Muscle layer of colon (tissue), 2 donors: ENCODE measurements around the gene TMC2.

Experiments
- H3K27ac ChIP-seq: one replicate; pipeline ENCODE4 v1.7.0; 2013; ENCODE audit warnings: low read depth, mild to moderate bottlenecking, low read length, moderate library complexity
- H3K27me3 ChIP-seq, 2 donors: one replicate each; pipeline ENCODE4 v1.7.0; 2013; ENCODE audit warnings: low read length in 2 of 2, mild to moderate bottlenecking in 2 of 2; ENCODE audit not compliant: insufficient read depth in 2 of 2, control insufficient read depth in 1 of 2
- H3K36me3 ChIP-seq: one replicate; pipeline ENCODE4 v1.7.0; 2013; ENCODE audit warnings: mild to moderate bottlenecking, low read length; ENCODE audit not compliant: insufficient read depth
- H3K4me1 ChIP-seq: one replicate; pipeline ENCODE4 v1.7.0; 2013; ENCODE audit warnings: mild to moderate bottlenecking, low read length; ENCODE audit not compliant: insufficient read depth
- H3K4me3 ChIP-seq, 2 donors: one replicate each; pipeline ENCODE4 v1.7.0; 2013; ENCODE audit warnings: low read length in 2 of 2, low read depth in 1 of 2, mild to moderate bottlenecking in 1 of 2, moderate library complexity in 1 of 2
- H3K9ac ChIP-seq: one replicate; pipeline ENCODE4 v1.7.0; 2013; ENCODE audit warnings: low read length
- H3K9me3 ChIP-seq: one replicate; pipeline ENCODE4 v1.7.0; 2013; ENCODE audit warnings: mild to moderate bottlenecking, low read length
- donor health status: abdominal sarcoma.
- donor health status: Adenocarcinoma of cecum.

The TMC2 gene

DNA sequence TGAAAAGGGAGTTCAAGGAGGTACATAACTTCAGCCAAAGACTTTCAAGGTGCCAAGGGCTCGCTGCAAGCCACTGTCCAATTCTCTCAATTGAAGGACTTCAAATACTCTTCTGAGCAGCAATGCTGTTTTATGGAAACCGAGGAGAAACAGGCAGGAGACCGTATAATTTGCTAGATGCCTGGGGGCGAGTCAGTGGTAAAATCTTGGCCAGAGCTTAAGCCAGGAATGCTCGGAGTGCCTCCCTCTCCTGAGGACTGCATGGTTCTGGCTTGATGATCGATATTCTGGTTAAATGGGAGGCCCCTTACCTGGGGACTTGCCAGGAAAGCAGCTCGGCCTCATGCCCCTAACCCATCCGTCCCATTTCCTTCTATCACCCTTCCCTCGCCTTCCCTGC, 80.3 kb downstream of the TMC2 start:
- H3K27ac ChIP-seq, result no peak overlapping the region
- no peak overlapping the region for H3K9ac ChIP-seq
- no peaks in the 10 kb centered on the region for H3K27me3 ChIP-seq
- no peaks in the 10 kb centered on the region for H3K9me3 ChIP-seq
- no peaks in the 10 kb centered on the region for H3K36me3 ChIP-seq
- H3K4me1 ChIP-seq, result no peaks in the 10 kb centered on the region
- H3K4me3 ChIP-seq, result no peak overlapping the region

DNA sequence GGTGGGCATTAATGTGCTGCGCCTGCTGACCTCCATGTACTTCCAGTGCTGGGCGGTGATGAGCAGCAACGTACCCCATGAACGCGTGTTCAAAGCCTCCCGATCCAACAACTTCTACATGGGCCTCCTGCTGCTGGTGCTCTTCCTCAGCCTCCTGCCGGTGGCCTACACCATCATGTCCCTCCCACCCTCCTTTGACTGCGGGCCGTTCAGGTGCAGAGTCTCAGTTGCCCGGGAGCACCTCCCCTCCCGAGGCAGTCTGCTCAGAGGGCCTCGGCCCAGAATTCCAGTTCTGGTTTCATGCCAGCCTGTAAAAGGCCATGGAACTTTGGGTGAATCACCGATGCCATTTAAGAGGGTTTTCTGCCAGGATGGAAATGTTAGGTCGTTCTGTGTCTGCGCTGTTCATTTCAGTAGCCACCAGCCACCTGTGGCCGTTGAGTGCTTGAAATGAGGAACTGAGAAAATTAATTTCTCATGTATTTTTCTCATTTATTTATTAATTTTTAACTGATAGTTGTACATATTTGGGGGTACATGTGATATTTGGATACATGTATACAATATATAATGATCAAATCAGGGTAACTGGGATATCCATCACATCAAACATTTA, 80.8 kb downstream of the TMC2 start:
- no peaks in the 10 kb centered on the region for H3K27me3 ChIP-seq
- no peak overlapping the region for H3K9ac ChIP-seq
- no peaks in the 10 kb centered on the region for H3K9me3 ChIP-seq
- no peak overlapping the region for H3K27ac ChIP-seq
- H3K4me3 ChIP-seq, result no peak overlapping the region
- H3K36me3 ChIP-seq, result no peaks in the 10 kb centered on the region
- no peaks in the 10 kb centered on the region for H3K4me1 ChIP-seq

DNA sequence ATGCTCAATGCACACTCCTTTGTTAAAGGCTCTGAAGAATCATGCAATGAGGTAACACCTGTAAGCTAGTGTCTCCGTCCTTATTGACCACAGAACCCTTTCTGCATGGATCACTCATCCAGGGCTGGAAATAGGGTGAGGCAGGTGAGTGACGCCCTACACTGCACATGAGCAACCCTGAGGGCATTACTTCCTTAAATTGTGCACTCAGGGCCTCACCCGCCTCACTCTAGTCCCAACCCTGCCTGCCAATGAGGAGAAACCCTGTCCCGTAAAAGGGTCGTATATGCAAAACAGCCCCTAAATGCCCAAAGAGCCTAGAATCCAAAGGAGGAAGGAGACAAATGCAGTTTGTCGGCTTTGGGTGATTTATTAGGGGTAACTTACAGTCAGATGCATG, 82.4 kb downstream of the TMC2 start:
- H3K4me1 ChIP-seq, result no peaks in the 10 kb centered on the region
- H3K9ac ChIP-seq, result no peak overlapping the region
- H3K36me3 ChIP-seq, result no peaks in the 10 kb centered on the region
- H3K27ac ChIP-seq, result no peak overlapping the region
- H3K27me3 ChIP-seq, result no peaks in the 10 kb centered on the region
- H3K4me3 ChIP-seq, result no peak overlapping the region
- H3K9me3 ChIP-seq, result no peaks in the 10 kb centered on the region

DNA sequence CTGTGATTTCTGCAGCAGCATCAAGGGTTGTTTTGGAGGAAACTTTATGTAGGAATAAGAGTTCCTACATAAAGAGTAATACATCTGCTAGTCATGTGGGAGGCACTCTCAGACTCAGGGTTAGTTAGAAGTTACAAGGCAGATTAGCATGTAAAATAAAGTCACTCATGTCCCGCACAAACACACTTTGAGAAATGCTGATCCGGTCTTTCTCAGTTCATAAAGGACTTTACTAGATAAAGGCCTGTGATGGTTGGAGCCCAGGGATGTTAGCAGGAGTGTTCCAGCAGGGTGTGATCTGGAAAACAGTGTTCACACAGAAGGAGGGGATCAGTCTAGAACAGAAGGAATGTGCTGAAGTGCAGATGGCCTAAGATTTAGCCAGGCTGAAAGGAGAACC, 83.0 kb downstream of the TMC2 start:
- no peak overlapping the region for H3K4me3 ChIP-seq
- no peaks in the 10 kb centered on the region for H3K27me3 ChIP-seq
- H3K4me1 ChIP-seq, result no peaks in the 10 kb centered on the region
- no peaks in the 10 kb centered on the region for H3K36me3 ChIP-seq
- H3K9me3 ChIP-seq, result no peaks in the 10 kb centered on the region
- H3K27ac ChIP-seq, result no peak overlapping the region
- H3K9ac ChIP-seq, result no peak overlapping the region

DNA sequence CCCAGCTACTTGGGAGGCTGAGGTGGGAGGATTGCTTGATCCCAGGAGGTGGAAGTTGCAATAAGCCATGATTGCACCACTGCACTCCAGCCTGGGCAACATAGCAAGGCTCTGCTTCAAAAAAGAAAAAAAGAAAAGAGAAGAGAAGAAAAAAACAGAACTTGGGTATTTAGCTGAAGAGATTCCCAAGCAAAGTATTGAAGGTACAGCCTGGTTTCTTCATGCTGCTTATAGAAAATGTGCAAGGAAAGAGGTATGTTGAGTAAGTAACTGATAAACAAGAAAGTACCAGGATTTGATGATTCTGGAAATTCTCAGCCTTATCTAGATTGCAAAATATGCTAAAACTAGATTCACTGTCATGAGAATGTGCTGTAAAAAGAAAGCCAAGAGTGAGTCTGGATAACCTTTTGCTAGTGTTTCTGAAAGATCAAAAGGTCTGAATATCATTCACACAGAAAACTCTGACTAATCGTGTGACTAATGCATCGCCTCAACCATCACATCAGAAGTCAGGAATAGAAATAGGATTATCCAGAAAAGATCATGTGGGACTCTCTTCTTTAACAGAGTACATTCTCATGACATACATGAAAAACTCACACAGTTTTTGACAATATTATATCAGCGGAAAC, 83.7 kb downstream of the TMC2 start:
- no peaks in the 10 kb centered on the region for H3K36me3 ChIP-seq
- H3K9ac ChIP-seq, result no peak overlapping the region
- no peak overlapping the region for H3K27ac ChIP-seq
- no peaks in the 10 kb centered on the region for H3K9me3 ChIP-seq
- no peaks in the 10 kb centered on the region for H3K4me1 ChIP-seq
- H3K4me3 ChIP-seq, result no peak overlapping the region
- no peaks in the 10 kb centered on the region for H3K27me3 ChIP-seq

DNA sequence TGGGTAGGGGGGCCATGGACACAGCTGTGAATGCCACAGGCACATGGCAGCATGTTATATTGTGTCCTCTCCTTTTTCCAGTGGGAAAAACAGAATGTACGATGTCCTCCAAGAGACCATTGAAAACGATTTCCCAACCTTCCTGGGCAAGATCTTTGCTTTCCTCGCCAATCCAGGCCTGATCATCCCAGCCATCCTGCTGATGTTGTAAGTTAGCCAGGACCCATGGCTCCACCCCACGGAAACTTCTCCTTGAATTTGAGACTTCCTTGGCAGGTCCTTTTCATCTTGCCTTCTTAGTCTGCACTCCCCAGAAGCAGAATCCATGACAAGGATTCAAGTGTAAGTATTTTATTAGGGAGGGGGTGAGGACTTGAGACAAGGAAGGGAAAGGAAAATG, 87.8 kb downstream of the TMC2 start:
- Histone ChIP-seq H3K27ac (no peak overlapping the region), H3K36me3 (no peaks in the 10 kb centered on the region), H3K4me3 (no peak overlapping the region), H3K9ac (no peak overlapping the region), H3K27me3 (no peaks in the 10 kb centered on the region), H3K9me3 (no peaks in the 10 kb centered on the region), H3K4me1 (no peaks in the 10 kb centered on the region)

DNA sequence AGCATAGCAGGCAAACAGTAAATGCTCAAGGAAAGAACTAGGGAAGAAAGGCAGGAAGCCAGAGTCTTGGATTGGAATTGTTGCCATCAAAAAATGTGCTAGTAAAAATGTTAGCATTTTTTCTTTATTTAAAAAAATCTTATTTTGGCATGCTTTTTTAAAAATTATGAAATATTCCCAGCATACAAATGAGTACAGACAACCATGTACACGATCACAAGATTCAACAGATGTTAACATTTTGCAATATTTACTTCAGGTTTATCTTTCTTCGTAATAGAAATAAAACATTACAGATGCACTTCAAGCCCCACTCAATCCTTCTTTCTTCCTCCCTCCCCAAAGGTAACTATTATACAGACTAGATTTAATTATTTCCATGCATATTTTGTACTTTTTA, 88.7 kb downstream of the TMC2 start:
- no peaks in the 10 kb centered on the region for H3K36me3 ChIP-seq
- H3K27ac ChIP-seq, result no peak overlapping the region
- no peaks in the 10 kb centered on the region for H3K9me3 ChIP-seq
- H3K27me3 ChIP-seq, result no peaks in the 10 kb centered on the region
- H3K4me1 ChIP-seq, result no peaks in the 10 kb centered on the region
- no peak overlapping the region for H3K4me3 ChIP-seq
- H3K9ac ChIP-seq, result no peak overlapping the region

DNA sequence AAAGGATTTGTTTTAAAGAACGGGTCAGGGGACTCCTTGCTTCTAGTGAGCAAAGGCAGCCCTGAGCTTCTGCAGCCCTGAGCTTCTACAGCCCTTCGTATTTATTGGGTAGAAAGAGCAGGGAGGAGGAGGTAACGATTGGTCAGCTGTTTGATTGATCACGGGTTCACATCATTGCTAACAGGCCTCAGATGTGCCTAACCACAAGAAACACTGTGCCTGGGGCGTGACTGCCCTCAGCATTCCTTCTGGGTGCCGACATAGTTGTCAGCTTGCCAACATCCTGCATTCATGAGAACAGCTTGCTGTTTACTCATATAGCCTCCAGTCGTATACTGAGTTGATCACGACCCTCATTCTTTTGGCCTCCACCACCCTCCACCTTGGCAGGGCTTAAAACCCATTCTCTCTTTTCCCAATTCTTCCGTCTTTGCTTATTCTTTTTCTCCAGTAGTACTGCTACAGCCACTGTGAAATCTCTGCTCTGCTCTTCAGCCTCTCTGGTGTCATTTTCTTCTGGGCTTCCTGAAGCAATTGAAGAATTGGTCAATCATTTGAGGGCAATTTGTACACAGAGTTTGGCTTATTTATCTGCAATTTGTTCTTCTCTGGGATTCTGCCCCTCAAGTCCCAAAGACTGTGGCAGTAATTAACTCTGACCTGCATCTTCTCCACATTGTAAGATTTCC, 90.6 kb downstream of the TMC2 start:
- Histone ChIP-seq H3K9me3 (no peaks in the 10 kb centered on the region), H3K27ac (no peak overlapping the region), H3K4me1 (no peaks in the 10 kb centered on the region), H3K36me3 (no peaks in the 10 kb centered on the region), H3K9ac (no peak overlapping the region), H3K27me3 (no peaks in the 10 kb centered on the region), H3K4me3 (no peak overlapping the region)

DNA sequence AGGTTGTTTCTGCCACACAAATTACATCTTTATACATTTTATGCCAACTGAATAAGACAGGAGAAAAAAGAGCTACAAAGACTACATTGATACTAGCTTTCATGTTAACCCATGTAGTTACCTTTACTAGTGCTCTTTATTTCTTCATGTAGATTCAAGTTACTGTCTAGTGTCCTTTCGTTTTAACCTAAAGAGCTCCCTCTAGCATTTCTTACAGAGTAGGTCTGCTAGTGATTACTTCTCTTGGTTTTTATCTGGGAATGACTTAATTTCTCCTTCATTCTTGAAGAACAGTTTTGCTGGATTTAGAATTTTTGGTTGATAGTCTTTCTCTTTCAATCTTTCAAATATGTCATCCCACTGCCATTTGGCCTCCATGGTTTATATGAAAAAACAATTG, 94.9 kb downstream of the TMC2 start:
- no peak overlapping the region for H3K27ac ChIP-seq
- no peaks in the 10 kb centered on the region for H3K27me3 ChIP-seq
- H3K36me3 ChIP-seq, result no peaks in the 10 kb centered on the region
- H3K4me3 ChIP-seq, result no peak overlapping the region
- no peak overlapping the region for H3K9ac ChIP-seq
- no peaks in the 10 kb centered on the region for H3K9me3 ChIP-seq
- H3K4me1 ChIP-seq, result no peaks in the 10 kb centered on the region

DNA sequence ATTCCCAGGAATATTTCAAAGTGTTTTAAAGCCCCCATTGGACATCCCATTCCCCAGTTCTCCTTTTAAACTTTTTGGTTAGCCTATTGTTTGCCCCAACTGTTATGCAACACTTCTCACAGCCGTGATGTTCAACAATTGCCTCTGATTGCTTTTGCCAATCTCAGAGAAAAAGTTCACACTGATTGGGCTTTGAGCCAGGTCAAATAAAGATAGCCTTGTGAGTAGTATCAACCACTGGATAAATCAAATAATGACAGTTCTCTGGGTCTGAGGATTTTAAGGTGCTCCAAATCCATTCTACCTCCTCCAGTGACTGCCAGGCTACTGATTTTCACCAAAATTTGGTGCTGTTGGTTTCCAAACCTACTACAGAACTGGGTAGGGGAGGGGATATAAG, 97.0 kb downstream of the TMC2 start:
- Histone ChIP-seq H3K4me1 (no peaks in the 10 kb centered on the region), H3K9ac (no peak overlapping the region), H3K4me3 (no peak overlapping the region), H3K9me3 (no peaks in the 10 kb centered on the region), H3K27ac (no peak overlapping the region), H3K36me3 (no peaks in the 10 kb centered on the region), H3K27me3 (no peaks in the 10 kb centered on the region)

DNA sequence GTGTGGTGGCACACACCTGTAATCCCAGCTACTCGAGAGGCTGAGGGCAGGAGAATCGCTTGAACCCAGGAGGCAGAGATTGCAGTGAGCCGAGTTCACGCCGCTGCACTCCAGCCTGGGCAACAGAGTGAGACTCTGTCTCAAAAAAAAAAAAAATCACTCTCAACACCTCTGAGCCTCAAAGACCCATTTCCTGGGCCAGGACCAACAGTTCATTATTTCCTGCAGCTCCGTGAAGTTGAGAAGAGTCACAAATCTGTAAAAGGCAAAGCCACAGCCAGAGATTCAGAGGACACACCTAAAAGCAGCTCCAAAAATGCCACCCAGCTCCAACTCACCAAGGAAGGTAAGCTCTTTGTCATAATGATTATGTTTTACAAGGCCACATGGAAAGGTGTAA, 100.9 kb downstream of the TMC2 start:
- Histone ChIP-seq H3K27ac (no peak overlapping the region), H3K4me3 (no peak overlapping the region), H3K27me3 (no peaks in the 10 kb centered on the region), H3K4me1 (no peaks in the 10 kb centered on the region), H3K36me3 (no peaks in the 10 kb centered on the region), H3K9ac (no peak overlapping the region), H3K9me3 (no peaks in the 10 kb centered on the region)

DNA sequence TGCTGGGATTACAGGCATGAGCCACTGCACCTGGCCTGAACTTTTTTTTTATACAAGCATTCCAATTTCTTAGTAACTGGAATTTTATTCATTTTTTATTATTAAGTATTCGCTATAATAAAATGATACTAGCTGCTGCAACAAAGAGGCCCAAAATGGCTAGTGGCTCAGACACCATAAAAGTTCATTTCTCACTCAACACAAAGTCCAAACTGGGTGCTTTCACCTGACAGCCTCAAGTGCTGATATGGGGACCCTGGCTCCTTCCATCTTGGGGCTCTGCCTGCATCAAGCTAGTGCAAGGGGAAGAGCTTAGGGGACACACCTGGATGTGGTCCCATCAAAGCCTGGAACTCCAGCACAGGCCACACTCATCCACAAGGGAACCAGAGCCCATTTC, 103.9 kb downstream of the TMC2 start:
- H3K4me3 ChIP-seq, result no peak overlapping the region
- no peak overlapping the region for H3K9ac ChIP-seq
- no peaks in the 10 kb centered on the region for H3K9me3 ChIP-seq
- no peaks in the 10 kb centered on the region for H3K36me3 ChIP-seq
- no peaks in the 10 kb centered on the region for H3K4me1 ChIP-seq
- no peak overlapping the region for H3K27ac ChIP-seq
- no peaks in the 10 kb centered on the region for H3K27me3 ChIP-seq
